Ovary (tissue), 3 donors: Measurements from ENCODE around the gene CACNB2.

Experiments used
- EP300 ChIP-seq: sonication (generic); formaldehyde crosslinking; IDR thresholded peaks from one replicate; pipeline ENCODE4 v1.6.1; 2017; ENCODE audit warnings: antibody characterized with exemption
- POLR2A ChIP-seq: fragments of 450-650 bp; IDR thresholded peaks from one replicate; pipeline ENCODE4 v1.6.1; 2017; ENCODE audit warnings: antibody characterized with exemption, mild to moderate bottlenecking, moderate library complexity
- TF ChIP-seq, protein P1 (sequence below), 3 donors: fragments of 450-650 bp in 2 of 3; fragments of 200-600 bp in 1 of 3; IDR thresholded peaks; one replicate each; pipeline versions ENCODE4 v1.5.1 to v1.8.0; 2016 to 2022; ENCODE audit warnings: antibody characterized with exemption in 3 of 3, mild to moderate bottlenecking in 1 of 3
- donor health status: DM: no; HTN: no; CAD: no.

DNA sequence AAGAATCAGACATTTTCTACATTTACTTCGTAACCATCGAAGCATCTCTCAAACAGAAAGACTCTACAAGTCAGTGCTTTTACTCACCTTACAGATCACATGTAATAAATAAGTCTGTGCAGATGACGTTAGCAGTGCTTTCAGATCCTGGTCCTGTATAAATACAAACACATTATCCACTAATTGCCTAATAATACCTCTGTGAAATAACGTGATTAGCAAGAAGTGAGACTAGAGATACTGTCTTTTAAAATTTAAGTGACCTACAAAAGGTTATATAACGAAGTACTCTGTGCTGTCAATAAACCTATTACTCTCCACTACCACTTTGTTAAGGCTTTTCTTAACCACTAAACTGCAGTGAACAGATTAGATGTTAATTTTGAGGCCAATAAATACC, 264.3 kb downstream of the CACNB2 start:
- TF ChIP-seq, protein P1, sequence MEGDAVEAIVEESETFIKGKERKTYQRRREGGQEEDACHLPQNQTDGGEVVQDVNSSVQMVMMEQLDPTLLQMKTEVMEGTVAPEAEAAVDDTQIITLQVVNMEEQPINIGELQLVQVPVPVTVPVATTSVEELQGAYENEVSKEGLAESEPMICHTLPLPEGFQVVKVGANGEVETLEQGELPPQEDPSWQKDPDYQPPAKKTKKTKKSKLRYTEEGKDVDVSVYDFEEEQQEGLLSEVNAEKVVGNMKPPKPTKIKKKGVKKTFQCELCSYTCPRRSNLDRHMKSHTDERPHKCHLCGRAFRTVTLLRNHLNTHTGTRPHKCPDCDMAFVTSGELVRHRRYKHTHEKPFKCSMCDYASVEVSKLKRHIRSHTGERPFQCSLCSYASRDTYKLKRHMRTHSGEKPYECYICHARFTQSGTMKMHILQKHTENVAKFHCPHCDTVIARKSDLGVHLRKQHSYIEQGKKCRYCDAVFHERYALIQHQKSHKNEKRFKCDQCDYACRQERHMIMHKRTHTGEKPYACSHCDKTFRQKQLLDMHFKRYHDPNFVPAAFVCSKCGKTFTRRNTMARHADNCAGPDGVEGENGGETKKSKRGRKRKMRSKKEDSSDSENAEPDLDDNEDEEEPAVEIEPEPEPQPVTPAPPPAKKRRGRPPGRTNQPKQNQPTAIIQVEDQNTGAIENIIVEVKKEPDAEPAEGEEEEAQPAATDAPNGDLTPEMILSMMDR (IDR thresholded peaks at IDR 0.05) = no peak
- TF ChIP-seq POLR2A = no peak
- TF ChIP-seq EP300 = no peak
